H9 (cell line): ENCODE results near the gene CLCN2. TPM values are rescaled to one million over a fixed set of nuclear protein-coding genes. Genes with fewer than 3 reads are reported as not detected.

ENCODE experiments used
- DNase-seq: peaks from one replicate; pipeline ENCODE4 v3.0.0-alpha.2; 2017
- H2AFZ ChIP-seq: one replicate; pipeline ENCODE4 v1.6.1; 2013; ENCODE audit warnings: mild to moderate bottlenecking, low read length, control low read depth, moderate library complexity
- H2AK5ac ChIP-seq: 2 replicates; pipeline ENCODE4 v1.6.1; 2013; ENCODE audit warnings: low read length, control low read depth, mixed read lengths; ENCODE audit not compliant: insufficient read length
- H2BK120ac ChIP-seq: one replicate; pipeline ENCODE4 v1.6.1; 2013; ENCODE audit warnings: low read depth, mild to moderate bottlenecking, low read length, control low read depth, inconsistent platforms; ENCODE audit not compliant: poor library complexity, severe bottlenecking
- H2BK12ac ChIP-seq: 2 replicates; pipeline ENCODE4 v1.6.1; 2013; ENCODE audit warnings: low read length, control low read depth, mixed read lengths, low read depth; ENCODE audit not compliant: insufficient read length
- H2BK15ac ChIP-seq: 2 replicates; pipeline ENCODE4 v1.6.1; 2013; ENCODE audit warnings: low read depth, low read length, control low read depth
- H2BK20ac ChIP-seq: one replicate; pipeline ENCODE4 v1.6.1; 2013; ENCODE audit warnings: low read depth, mild to moderate bottlenecking, low read length, control low read depth, inconsistent platforms; ENCODE audit not compliant: poor library complexity, severe bottlenecking
- H2BK5ac ChIP-seq: 2 replicates; pipeline ENCODE4 v1.6.1; 2013; ENCODE audit warnings: low read length, control low read depth, mixed read lengths; ENCODE audit not compliant: insufficient read length
- H3K14ac ChIP-seq: 2 replicates; pipeline ENCODE4 v1.6.1; 2013; ENCODE audit warnings: low read length, control low read depth; ENCODE audit not compliant: insufficient read depth
- H3K18ac ChIP-seq: 2 replicates; pipeline ENCODE4 v1.6.1; 2013; ENCODE audit warnings: low read depth, mild to moderate bottlenecking, mixed read lengths, low read length, control low read depth; ENCODE audit not compliant: insufficient read length
- H3K23ac ChIP-seq: 2 replicates; pipeline ENCODE4 v1.6.1; 2013; ENCODE audit warnings: low read length, control low read depth, mixed read lengths, low read depth; ENCODE audit not compliant: insufficient read length
- H3K23me2 ChIP-seq: 2 replicates; pipeline ENCODE4 v1.6.1; 2013; ENCODE audit warnings: low read depth, mild to moderate bottlenecking, mixed read lengths, low read length, control low read depth; ENCODE audit not compliant: insufficient read length, poor library complexity, severe bottlenecking
- H3K27ac ChIP-seq: 2 replicates; pipeline ENCODE4 v1.5.1; 2013; ENCODE audit warnings: low read length, control low read depth, mixed read lengths, low read depth; ENCODE audit not compliant: insufficient read length
- H3K27me3 ChIP-seq: 2 replicates; pipeline ENCODE4 v1.6.1; 2013; ENCODE audit warnings: low read length, control low read depth, inconsistent platforms; ENCODE audit not compliant: insufficient read depth
- H3K4ac ChIP-seq: 2 replicates; pipeline ENCODE4 v1.6.1; 2013; ENCODE audit warnings: low read depth, mild to moderate bottlenecking, control low read depth, inconsistent platforms, low read length, moderate library complexity
- H3K4me1 ChIP-seq: 2 replicates; pipeline ENCODE4 v1.6.1; 2013; ENCODE audit warnings: low read length, control low read depth, inconsistent platforms; ENCODE audit not compliant: insufficient read depth
- H3K4me2 ChIP-seq: 2 replicates; pipeline ENCODE4 v1.6.1; 2013; ENCODE audit warnings: low read length, control low read depth, mixed read lengths; ENCODE audit not compliant: insufficient read length, insufficient read depth
- H3K56ac ChIP-seq: 2 replicates; pipeline ENCODE4 v1.6.1; 2013; ENCODE audit warnings: low read depth, mild to moderate bottlenecking, mixed read lengths, low read length, control low read depth; ENCODE audit not compliant: insufficient read length
- H3K79me1 ChIP-seq: 2 replicates; pipeline ENCODE4 v1.6.1; 2013; ENCODE audit warnings: low read depth, mild to moderate bottlenecking, moderate library complexity, low read length, control low read depth, inconsistent platforms; ENCODE audit not compliant: insufficient read depth, poor library complexity, severe bottlenecking
- H3K79me2 ChIP-seq: 2 replicates; pipeline ENCODE4 v1.6.1; 2013; ENCODE audit warnings: low read length, control low read depth, inconsistent platforms; ENCODE audit not compliant: insufficient read depth
- H3K9ac ChIP-seq: 2 replicates; pipeline ENCODE4 v1.6.1; 2013; ENCODE audit warnings: low read length, control low read depth, mixed read lengths; ENCODE audit not compliant: insufficient read length; ENCODE audit errors: extremely low read depth
- H3K9me3 ChIP-seq: one replicate; pipeline ENCODE4 v1.6.1; 2013; ENCODE audit warnings: low read depth, low read length, inconsistent platforms; ENCODE audit not compliant: control insufficient read depth
- H3T11ph ChIP-seq: one replicate; pipeline ENCODE4 v1.6.1; 2013; ENCODE audit warnings: mild to moderate bottlenecking, low read length, control low read depth, inconsistent platforms
- H4K20me1 ChIP-seq: one replicate; pipeline ENCODE4 v1.6.1; 2013; ENCODE audit not compliant: control insufficient read depth, insufficient read length, insufficient read depth
- H4K5ac ChIP-seq: 2 replicates; pipeline ENCODE4 v1.6.1; 2013; ENCODE audit warnings: low read depth, mild to moderate bottlenecking, mixed read lengths, low read length, control low read depth; ENCODE audit not compliant: insufficient read length
- H4K8ac ChIP-seq: replicated peaks from 2 replicates; pipeline ENCODE4 v1.6.1; 2013; ENCODE audit warnings: low read length, control low read depth, mixed read lengths, low read depth; ENCODE audit not compliant: insufficient read length
- H4K91ac ChIP-seq: 2 replicates; pipeline ENCODE4 v1.6.1; 2013; ENCODE audit warnings: low read depth, mild to moderate bottlenecking, moderate library complexity, mixed read lengths, low read length, control low read depth; ENCODE audit not compliant: insufficient read length
- H3K27ac Mint-ChIP-seq, 3 experiments: 2 replicates in 2 of 3; 3 replicates in 1 of 3; pipeline ENCODE4 v1.8.0; 2020 to 2021; ENCODE audit warnings: mixed read lengths in 3 of 3, mild to moderate bottlenecking in 1 of 3, moderate library complexity in 1 of 3
- H3K27me3 Mint-ChIP-seq: 2 replicates; pipeline ENCODE4 v1.8.0; 2021; ENCODE audit warnings: low read depth, mild to moderate bottlenecking, moderate library complexity, mixed read lengths
- H3K36me3 Mint-ChIP-seq, 3 experiments: 2 replicates in 2 of 3; 3 replicates in 1 of 3; pipeline ENCODE4 v1.8.0; 2020 to 2021; ENCODE audit warnings: low read depth in 3 of 3, mixed read lengths in 3 of 3; ENCODE audit not compliant: insufficient read depth in 1 of 3
- H3K4me1 Mint-ChIP-seq, 2 experiments: 2 replicates each; pipeline ENCODE4 v1.8.0; 2020; ENCODE audit warnings: mixed read lengths in 2 of 2
- H3K4me3 Mint-ChIP-seq, 2 experiments: 2 replicates in 1 of 2; 3 replicates in 1 of 2; pipeline ENCODE4 v1.8.0; 2020 to 2021; ENCODE audit warnings: mild to moderate bottlenecking in 2 of 2, mixed read lengths in 2 of 2, moderate library complexity in 1 of 2
- H3K9me3 Mint-ChIP-seq, 2 experiments: 2 replicates in 1 of 2; 3 replicates in 1 of 2; pipeline ENCODE4 v1.8.0; 2020; ENCODE audit warnings: mild to moderate bottlenecking in 2 of 2, mixed read lengths in 2 of 2, moderate library complexity in 1 of 2
- CTCF ChIP-seq: fragments of 200-600 bp; sonication (generic); conservative IDR thresholded peaks from 3 replicates; pipeline ENCODE4 v1.8.0; 2021; ENCODE audit warnings: antibody characterized with exemption, mild to moderate bottlenecking
- WGBS: extraction: QIAGEN DNeasy Blood & Tissue Kit; methylation state at CpG from one replicate; pipeline ENCODE4 v1.1.7; 2013; ENCODE audit warnings: missing lambda C conversion rate, low lambda C conversion rate, mixed read lengths; ENCODE audit not compliant: insufficient read length; ENCODE audit errors: extremely low coverage; 5-methylcytosine and 5-hydroxymethylcytosine counted together
- total RNA-seq: library from RNA; stranded (reverse); gene quantifications from 2 replicates; pipeline ENCODE4 v1.2.1, GENCODE V29; 2021

The CLCN2 gene
- total RNA-seq, 1 experiment from 2014 or later = 17.2 TPM

- Histone ChIP-seq H3K23me2 (peaks cover 1% of the 10 kb centered on the region), H2BK120ac (no peak overlapping the region), H3K4ac (no peak overlapping the region), H3K4me2 (no peak overlapping the region), H2BK20ac (no peak overlapping the region), H4K5ac (no peak overlapping the region), H3K23ac (no peak overlapping the region), H3K18ac (no peak overlapping the region), H3T11ph (no peak overlapping the region), H2BK15ac (no peak overlapping the region), H3K9ac (no peak overlapping the region), H4K20me1 (peaks cover 4% of the 10 kb centered on the region), H2BK12ac (no peak overlapping the region), H4K8ac (no peak overlapping the region), H3K27ac (no peak overlapping the region), H2AK5ac (no peak overlapping the region), H3K56ac (no peak overlapping the region), H3K14ac (no peak overlapping the region), H3K9me3 (no peaks in the 10 kb centered on the region), H3K79me2 (no peaks in the 10 kb centered on the region), H3K79me1 (no peaks in the 10 kb centered on the region), H3K27me3 (no peaks in the 10 kb centered on the region), H2AFZ (no peak overlapping the region), H3K4me1 (0 out of 2 replicates have a peak, but pooled peaks cover 2% of the 10 kb centered on the region), H2BK5ac (no peak overlapping the region), H4K91ac (no peak overlapping the region)
- Mint-ChIP-seq H3K9me3 (no peaks in the 10 kb centered on the region; a peak in 1 of 5 replicates), H3K27ac (peak overlapping the region; percentile 37 to 77 (median 62); a peak in 3 of 7 replicates), H3K27me3 (no peaks in the 10 kb centered on the region), H3K36me3 (peaks cover 15 to 35% (median 22%) of the 10 kb centered on the region in 3 experiments), H3K4me3 (no peak overlapping the region), H3K4me1 (peaks cover 13 to 17% of the 10 kb centered on the region in 2 experiments)
- DNase-seq = peak; percentile 15
- no CpG with 5 or more reads among the region's 5 CpGs for WGBS
- no peak for TF ChIP-seq CTCF
These were observed 18.1 kb downstream of the CLCN2 start for GRCh38 chr3:184343200-184343876.
